Measurements from ENCODE around the gene STK16.

Gene STK16

DNA sequence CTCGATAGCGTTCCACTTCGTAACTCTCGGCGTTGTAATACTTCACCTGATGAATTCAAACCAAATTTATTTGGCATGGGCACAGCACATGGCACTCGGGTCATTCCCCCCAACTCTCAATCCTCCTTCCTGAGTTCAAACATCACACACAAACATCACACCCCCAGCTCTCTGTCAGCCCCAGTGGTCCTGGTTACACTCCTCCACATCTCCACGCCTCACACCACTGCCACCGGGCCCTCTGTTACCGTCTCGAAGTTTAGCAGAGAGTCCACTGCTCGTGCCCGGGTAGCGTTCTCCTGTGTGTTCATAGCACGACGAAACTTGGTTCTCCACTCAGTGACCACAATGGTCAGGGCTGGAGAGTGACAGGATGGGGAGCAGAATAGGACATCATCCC lies 31.1 kb upstream of the STK16 start:
- no peak for DNase-seq

DNA sequence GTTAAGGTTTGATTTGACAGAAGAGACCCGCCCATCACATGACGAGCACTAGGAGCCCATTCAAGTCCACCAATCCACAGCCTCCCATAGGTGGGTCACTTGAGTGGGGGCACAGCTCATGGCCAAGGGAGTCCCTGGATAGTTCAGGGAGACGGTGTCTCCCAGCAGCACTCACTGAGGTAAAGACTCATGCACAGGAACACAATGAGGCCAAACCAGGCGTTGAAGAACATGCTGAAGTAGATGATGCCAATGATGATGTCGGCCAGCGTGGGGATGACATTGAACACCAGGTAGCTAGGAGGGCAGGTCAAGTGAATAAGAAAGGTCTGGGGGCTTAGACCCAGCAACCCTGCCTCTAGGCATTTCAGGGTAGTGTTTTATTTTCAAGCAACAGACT lies 30.5 kb upstream of the STK16 start:
- DNase-seq = no peak

DNA sequence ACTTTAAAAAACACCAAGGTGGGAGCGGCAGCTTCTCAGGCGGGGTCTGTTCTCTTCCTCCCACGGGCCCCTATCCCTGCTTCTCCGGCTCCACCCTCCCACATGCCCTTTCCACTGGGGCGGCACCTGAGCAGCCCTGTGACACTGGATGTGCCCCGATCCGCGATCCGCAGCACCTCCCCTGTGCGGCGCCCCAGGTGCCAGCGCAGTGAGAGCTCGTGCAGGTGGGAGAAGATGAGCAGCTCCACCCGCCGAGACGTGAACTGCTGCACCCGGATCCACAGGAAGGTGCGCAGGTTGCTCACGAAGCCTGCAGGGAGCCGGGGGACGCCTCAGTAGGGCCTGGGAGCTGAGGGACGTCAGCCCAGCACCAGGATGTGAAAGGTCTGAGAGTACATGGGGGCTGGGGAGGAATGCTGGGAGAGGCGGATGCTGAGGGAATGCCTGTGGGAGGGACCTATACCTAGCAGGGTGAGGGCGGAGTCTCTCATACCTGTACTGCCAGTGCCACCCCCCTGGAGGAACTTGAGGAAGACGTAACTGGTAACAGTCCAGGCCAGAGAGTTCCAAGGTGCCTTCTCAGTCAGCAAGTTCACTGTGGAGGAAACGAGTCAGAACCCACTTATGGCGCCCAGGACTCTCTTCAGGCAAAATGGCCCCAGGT lies 29.3 kb upstream of the STK16 start:
- DNase-seq = no peak

DNA sequence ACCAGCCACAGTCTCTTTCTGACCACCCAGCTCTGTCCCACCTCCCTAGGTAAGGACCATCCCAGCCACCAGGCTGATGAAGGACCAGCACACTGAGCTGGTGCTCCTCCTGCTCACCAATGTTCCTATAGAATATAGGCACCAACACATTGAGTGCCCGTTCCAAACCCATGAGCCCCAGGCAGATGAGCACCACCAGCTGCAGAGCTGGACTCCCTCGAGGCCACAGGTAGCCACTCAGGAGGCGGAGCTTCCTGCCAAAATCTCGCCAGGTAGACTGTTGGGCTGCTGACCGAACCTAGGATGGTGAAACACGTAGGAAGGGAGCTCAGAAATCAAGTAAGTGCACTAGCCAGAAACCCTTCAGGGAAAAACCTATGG lies 28.8 kb upstream of the STK16 start:
- DNase-seq = no peak

DNA sequence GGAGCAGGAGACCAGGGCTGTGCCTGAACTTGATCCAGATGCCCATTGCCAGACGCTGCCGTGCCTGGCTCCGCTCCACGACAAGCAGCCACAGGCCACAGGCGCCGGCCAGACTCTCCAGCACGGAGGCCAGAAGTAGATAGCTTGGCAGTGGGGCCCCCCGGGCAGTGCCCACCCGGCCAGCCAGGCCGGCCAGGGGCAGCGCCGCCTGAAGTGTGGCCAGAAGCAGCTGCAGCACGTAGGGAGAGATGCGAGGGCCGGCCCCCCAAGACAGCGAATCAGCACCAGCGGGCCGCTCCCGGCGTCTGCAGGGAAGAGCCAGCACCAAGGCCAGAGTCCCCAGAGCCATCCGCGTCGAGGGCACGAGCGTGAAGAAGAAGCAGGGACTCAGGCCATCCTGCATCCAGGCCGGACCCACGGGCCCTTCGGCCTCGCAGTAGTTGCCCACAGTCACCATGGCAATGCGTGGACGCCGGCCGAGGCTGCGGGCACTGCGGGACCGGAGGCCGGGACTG lies 27.0 kb upstream of the STK16 start:
- peak; percentile 75 for DNase-seq

DNA sequence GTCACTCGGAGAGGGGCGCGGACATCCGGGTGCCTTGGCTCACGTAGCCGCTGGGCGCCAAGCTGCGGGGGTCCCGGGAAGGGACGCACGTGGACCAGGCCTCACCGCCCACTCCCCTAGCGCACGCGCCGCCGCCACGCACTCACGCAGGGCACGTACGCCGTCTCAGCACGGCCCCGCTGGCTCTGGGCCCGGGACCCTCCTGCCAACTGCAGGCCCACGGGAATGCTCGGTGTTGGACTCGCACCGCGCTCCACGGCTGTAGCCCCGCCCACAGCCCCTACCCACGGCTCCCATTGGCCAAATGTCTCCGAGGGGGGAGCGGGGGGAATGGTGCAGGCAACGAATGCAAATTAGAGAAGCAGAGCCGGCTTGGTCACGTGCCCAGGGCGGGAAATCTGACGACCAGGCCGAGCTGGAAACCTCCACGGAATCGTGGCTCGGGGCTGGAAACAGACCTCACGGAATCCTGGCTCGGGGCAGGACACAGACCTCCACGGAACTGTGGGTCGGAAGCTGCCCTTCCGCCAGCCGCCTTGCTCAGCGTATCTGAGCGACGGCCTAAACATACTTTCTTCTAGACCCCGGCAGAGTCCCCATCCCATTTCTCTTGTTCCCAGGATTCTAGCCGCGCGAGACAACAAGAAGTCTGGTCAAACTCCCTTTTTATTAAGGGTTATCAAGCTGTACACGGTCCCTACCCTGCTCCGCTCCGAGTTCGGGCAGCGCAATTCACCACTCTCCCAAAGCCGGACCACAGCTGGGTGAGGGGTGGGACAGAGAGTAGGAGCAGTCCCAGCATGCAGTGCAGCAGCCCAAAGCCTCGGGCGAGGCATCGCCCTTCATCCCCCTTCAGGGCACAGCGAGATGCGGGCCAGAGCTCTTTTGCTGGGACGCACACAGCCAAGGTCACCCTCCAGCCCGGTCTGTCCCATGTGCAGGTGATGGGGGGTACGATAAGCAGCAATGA lies 26.3 kb upstream of the STK16 start, which contains the start of gene ABCB6:
ABCB6 (minus strand) TSS at position 227 of the 970 bp plus-strand sequence. CDS start 285 bp downstream, outside the sequence.
- peak; percentile 98 for DNase-seq

DNA sequence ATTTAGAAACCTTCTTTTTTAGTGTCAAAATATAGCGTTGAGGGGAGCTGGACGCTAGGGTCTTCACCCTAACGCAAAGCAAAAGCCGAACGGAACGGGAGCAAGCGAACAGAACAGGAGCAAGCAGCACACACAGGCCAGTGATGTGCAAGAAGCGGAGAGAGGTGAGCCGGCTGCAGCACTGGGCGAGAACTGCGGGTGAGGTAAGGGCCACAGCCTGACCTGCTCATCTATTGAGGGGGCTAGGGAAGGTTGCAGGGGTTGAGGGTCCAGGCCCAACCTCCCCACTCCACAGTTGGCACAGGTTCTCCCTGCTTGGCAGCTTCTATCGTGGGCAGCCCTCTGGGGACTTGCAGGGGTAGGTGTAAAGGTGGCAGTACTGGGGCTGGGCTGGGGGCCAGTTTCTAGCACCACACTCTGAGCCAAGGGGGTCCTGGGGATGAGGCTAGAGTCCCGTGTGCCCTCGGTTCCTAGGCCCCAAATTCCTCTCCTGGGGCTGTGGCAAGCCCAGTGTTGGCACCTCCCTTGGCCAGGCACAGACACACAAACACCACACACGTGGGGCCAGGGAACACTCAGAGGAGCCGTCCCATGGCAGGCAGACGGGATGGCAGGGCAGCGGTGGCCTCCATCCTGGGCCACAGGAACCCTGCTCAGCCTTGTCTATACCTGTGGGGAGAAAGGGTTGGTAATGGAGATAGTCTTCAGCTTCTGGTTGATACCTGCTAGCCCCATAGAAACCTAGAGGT lies 25.3 kb upstream of the STK16 start:
- no peak for DNase-seq

DNA sequence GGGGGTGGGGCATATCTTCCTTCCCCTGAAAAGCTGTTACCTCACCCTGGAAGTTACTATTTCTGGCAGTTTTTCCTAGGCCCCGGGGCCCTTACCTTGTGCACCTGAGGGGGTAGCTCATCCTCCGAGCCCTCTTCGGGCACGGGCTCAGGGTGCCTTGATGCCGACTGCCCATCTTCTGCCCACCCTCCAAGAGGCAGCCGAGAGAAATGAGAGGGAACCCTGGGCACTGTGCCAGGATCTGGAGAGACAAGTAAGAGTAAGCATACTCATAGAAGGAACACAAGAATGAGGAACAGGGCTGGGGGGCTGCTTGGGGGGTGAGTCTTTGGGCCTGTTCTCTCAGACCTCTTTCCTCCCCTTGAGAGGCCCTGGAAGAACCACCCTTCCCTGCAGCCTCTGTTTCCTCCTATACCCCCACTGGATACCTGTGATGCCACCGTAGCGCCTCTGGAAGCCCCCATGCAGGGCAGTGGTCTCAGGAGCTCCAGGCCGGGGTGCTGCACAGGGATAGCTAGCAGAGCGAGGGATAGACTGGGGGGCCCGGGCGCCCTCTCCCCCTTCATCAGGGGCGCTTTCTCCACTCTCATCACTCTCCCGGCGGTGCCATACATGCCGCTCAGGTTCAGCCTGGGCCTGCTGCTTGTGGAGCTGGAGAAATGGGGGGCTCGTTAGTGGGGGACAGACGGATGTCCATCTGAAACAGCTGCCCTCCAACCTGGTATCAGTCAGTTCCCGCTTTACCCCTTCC lies 24.5 kb upstream of the STK16 start:
- DNase-seq = no peak

DNA sequence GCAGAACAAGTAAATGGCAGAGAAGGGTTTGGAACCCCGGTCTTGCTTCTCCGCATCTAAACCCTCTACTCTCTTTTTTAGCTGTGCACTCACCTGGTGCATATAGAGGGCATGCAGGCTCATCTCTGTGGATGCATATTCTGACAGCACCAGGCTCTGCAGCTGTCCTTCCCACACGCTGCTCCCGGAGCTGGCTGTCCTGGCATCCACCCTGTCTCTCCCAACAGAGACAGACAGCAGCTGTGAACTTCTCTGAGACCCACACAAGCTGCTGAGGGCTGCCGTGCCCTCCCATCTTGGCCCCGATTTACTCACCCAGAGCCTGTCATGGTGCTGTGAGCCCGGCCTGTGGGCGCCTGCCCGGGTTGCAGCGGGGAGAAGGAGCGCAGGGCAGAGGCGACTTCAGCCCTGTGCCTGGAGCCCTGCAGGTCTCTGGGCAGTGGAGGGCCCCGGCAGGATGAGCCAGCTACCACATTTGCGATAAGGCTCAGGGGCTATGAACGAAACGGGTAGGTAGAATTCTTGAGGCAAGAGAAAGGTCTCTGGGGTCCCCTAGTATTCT lies 23.2 kb upstream of the STK16 start:
- DNase-seq = no peak

DNA sequence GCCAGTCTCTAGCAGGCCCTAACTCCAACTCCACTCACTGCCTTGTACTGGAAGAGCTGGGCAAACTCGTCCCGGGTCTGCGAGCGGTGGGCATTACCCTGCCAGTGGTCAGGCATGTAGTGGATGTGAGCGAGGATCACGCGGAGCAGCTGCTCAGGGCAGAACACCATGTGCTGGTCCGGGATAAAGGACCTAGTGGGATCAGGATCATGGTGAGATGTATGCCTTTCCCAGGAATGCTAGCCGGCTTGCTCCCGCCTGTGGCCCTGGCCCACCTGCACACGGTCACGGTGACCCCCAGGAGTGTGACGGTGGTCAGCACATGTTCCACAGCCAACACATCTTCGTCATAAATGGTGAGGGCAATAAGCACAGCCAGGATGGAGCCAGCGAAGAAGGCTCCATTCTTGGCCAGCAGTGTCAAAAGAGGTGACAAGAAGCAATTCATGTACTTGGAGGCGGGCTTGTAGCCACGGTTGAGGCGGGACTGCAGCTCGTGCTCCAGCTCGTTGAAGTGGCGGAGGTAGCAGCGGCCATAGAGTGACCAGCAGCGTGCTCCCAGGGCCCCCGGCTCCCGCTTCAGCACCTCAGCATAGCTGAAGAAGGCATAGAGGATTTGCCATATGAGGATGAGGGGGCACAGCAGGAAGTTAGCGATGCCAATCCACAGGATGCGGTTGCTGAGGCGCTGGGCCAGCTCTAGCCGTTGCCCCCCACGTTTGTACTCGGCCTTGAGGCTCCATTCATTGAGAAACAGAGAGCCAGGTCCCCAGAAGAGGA lies 21.3 kb upstream of the STK16 start:
- DNase-seq = no peak

DNA sequence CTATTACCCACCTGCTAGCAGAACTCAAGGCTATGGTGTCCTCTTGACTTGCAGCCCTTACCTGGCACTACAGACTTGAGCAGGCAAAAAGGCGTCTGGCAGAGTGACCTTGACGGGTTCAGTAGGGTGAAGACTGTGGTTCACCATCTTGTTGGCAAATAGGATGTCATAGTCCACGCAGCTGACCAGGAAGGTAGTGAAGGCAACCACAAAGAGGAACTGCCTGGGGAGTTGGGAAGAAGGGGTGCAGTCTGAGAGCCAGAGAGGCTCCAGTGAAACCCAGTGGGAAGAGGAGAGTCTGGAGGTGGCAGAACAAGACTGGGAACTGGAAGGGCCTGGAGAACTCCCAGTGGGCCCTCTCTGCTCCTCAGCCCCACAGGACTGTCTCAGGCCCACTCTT lies 19.9 kb upstream of the STK16 start:
- no peak for DNase-seq

DNA sequence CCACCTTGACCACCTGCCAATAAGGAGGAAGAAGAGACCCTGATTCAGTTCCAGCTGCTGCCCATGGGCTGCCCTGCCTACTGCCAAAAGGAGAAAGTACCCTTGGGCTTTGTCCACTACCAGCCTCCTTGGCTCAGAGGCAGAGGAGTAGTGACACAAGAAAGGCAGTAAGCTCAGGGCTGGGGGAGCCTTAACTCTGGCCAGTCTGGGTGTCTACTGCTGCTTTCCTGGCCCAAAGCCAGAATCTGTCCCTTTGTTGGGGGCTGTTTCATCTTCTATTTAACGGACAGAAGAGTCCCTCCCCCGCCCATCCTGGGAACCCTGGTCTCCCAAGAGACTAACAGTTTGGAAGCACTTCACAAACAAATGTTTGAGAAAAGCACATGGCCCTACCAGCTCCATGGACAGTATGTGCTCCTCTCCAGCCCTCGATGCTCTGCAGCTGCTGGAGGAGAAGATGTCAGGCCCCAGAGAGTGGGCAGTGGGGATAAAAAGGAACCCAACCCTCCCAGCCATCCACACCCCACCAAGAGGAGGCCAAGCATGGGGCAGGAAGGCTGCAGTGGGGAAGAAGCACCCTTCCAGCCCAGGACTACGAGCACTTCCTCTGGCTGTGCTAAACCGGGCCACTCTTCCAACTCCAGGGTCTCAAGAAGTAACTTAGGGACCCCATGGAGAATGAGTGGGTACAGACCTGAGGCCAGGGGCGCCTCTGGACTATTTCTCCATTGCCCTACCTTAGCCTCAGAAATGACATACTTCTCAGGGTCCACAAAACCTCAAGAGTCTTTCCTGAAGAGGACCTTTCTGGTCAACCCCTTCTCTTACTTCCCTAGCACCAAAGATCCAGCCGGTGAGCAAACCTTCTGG lies 17.0 kb upstream of the STK16 start:
- DNase-seq = no peak

DNA sequence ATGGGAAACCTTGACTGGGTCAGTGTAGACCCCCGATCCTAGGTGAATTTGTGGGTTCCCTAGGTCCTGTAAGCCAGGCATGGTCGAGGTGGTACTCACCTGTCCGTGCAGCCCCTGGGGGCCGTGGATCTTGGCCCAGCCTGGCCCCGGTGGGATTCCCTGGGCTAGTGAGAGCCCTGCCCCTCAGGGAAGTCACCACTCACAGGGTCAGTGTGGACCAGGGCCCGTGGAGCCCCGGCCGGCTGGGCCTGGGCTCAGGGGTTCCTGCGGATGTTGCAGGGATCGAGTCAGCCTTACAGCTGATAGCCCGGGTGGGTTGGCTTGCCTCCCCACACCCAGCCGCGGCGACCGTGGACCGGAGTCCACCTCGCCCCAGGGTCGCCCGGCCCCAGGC lies 16.4 kb upstream of the STK16 start:
- DNase-seq = no peak

DNA sequence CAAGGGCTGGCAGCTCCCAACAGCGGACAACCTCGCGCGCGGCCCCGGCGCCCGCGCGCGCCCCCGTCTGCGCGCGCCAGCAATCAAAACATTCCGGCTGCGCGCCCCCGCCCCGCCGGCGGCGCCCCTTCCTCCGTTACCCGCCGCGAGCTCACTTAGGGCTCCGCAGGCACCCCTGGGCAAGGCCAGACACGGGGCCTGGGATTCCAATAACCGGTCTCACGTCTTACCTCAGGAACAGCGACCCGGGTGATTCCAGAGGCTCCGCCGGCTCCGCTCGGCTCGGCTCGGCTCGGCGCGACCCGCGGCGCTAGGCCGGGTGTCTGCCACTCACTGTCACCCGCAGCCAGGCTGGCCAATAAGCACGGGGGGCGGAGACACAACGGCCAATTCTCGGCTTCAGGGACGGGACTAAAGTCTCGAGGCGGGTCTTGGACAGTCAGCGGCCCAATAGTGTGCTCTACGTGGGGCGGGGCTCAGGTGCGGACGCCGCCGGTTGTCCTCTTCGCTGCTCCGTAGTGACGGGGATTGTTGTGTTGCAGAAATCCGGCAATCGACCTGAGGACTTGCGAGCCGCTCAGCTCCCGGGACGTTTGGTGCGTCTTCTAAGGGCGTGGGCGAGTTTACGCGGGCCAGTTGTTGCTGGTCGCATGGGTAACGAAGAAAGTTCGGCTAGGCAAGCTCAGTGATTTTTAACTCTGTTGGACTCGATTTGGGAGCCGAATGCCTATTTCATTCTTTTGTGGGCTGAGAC lies 15.8 kb upstream of the STK16 start, which contains the start of the genes ANKZF1 and ATG9A:
ANKZF1 (plus strand) TSS at position 502 of the 754 bp plus-strand sequence. CDS start 452 bp downstream, outside the sequence.
ATG9A (minus strand) TSS at position 332 of the 754 bp plus-strand sequence. CDS start 1,612 bp downstream, outside the sequence.
- peak; percentile 98 for DNase-seq

DNA sequence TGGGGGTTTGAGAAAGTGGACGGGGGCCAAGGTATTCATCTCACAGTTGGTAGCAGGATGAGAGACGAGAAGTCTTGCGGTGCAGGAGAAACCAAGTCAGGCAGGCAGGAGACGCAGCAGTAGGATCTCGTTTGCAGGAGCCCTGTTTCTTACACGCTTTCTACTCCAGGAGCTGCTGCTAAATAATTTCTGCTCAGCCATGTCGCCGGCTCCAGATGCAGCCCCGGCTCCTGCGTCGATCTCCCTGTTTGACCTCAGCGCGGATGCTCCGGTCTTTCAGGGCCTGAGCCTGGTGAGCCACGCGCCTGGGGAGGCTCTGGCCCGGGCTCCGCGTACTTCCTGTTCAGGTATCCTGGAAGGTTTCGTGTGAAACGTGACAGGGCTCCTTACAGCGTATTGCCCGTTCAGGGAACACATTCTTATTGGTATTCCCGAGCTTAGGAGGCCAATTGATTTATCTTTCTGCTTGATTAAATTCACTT lies 15.2 kb upstream of the STK16 start:
- peak; percentile 16 for DNase-seq

DNA sequence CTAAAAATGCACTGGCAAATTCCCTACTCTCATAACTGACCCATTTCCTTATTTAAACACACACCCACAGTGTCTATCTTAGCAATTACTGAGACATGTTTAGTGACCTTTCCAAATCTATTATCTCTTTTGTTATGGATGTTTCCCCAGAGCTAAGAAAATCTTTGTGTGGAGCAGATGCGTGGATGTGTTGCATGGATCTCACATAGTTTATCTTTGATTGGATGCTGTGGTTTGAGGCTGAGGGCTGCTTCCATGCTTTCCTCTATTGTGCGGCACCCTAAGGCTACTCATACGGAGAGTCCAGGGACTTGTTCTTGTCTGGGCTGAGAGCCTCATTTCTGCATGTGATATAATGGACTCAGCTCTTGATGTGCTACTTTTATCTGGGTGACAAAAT lies 10.9 kb upstream of the STK16 start:
- no peak for DNase-seq

DNA sequence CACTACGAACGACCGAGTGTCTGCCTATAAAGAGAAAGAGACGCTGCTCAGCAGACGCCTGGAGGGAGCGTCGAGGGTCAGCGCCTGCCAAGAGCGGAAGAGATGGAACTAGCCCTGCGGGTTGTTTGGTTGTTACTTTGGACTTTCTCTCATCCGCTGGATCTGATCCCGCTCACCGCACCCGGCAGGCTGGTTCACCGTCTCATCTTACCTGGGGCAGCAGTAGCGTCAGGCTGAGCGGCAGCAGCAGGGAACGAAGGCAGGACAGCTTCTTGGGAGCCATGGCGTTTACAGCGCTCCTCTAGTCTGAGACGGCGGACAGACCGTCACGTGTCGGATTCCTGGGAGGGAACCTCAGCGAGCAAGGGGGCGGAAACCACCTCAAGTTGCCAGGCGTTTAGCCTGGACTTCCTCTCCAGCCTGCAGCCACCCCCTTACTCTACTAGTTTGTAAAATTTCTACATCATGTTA lies 2.0 kb upstream of the STK16 start:
- DNase-seq = no peak

DNA sequence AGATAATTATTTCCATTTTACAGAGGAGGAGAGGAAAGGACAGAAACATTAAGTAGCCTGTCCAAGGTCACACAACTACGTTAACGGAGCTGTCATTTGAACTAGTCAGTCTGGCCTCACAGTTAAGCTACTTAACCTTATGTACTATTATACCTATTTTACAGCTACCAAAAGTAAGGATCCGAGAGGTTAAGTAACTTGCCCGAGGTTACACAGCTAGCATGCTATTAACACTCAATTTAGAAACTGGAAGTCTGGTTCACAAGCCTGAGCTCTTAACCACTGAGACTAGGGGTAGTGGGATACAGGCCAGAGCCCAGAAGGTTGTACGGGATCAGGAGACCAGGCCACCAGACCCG lies 511 bp upstream of the STK16 start:
- DNase-seq = no peak

DNA sequence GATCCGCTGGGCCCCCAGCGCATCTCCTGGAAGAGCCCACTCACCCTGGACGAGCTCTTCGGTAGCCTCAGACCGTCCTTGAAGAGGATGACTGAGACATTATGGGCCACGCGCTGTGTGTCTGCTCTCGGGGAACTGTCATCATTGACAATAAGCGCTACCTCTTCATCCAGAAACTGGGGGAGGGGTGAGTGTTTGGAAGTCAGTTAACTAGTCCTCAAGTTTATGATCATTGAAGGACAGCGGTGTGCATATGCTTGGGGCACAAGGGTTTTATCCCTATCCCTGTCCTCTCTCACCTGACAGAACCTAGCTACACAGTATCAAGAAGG lies 586 bp downstream of the STK16 start:
- no peak for DNase-seq

All from COR-L47 (cell line).